Spinal cord (tissue), 4 donors: ENCODE data around the gene CETN2. TPM values are rescaled to one million over a fixed set of nuclear protein-coding genes. Genes with fewer than 3 reads are reported as not detected.

Experiments used
- polyA plus RNA-seq, 2 donors: library from polyadenylated mRNA; unstranded; fragments of 120-200 nt; gene quantifications; one replicate each; pipeline ENCODE4 v1.2.1, GENCODE V29; 2013; ENCODE audit not compliant: insufficient read length in 2 of 2
- total RNA-seq, 2 donors: library from RNA; depleted of rRNA in 1 of 2; stranded (reverse); fragments of 120-200 nt in 1 of 2; fragments of >200 nt in 1 of 2; gene quantifications; one replicate each; pipeline versions ENCODE4 v1.2.3 to v1.2.4, GENCODE V29; 2013 to 2014

Gene CETN2
- total and polyA plus RNA-seq, 4 donors, result 34.1 to 129 (median 88.3) TPM

Other genes starting within 250 kb of the CETN2 start
- 10 to 100 TPM in 1 of 2 donors, 1 to 10 TPM in 1; 6.4 to 25.4 TPM for gene GABRQ, start 192.9 kb downstream of the CETN2 start, total RNA-seq
- 10 to 100 TPM; 15.3 to 19.6 TPM for gene GABRQ, start 192.9 kb downstream of the CETN2 start, polyA plus RNA-seq
- not detected for gene MAGEA3, start 132.0 kb downstream of the CETN2 start, total RNA-seq
- not detected for gene MAGEA3, start 132.0 kb downstream of the CETN2 start, polyA plus RNA-seq
- not detected for gene CSAG2, start 121.5 kb downstream of the CETN2 start, total RNA-seq
- gene CSAG2, start 121.5 kb downstream of the CETN2 start, polyA plus RNA-seq, result not detected
- gene MAGEA2B, start 116.1 kb downstream of the CETN2 start, total RNA-seq, result not detected
- gene MAGEA2B, start 116.1 kb downstream of the CETN2 start, polyA plus RNA-seq, result not detected
- gene CSAG1, start 97.0 kb downstream of the CETN2 start, total RNA-seq, result under 1 TPM in 1 of 2 donors, not detected in 1; 0.33 TPM
- gene CSAG1, start 97.0 kb downstream of the CETN2 start, polyA plus RNA-seq, result not detected
- gene MAGEA12, start 97.0 kb downstream of the CETN2 start, total RNA-seq, result not detected
- under 1 TPM in 1 of 2 donors, not detected in 1; 0.12 TPM for gene MAGEA12, start 97.0 kb downstream of the CETN2 start, polyA plus RNA-seq
- gene MAGEA2, start 76.9 kb downstream of the CETN2 start, total RNA-seq, result not detected
- gene MAGEA2, start 76.9 kb downstream of the CETN2 start, polyA plus RNA-seq, result not detected
- gene CSAG3, start 71.5 kb downstream of the CETN2 start, total RNA-seq, result not detected
- gene CSAG3, start 71.5 kb downstream of the CETN2 start, polyA plus RNA-seq, result not detected
- not detected for gene MAGEA6, start 61.1 kb downstream of the CETN2 start, total RNA-seq
- not detected for gene MAGEA6, start 61.1 kb downstream of the CETN2 start, polyA plus RNA-seq
- 10 to 100 TPM; 18.0 to 19.1 TPM for gene NSDHL, start 306 bp upstream of the CETN2 start, total RNA-seq
- gene NSDHL, start 306 bp upstream of the CETN2 start, polyA plus RNA-seq, result 10 to 100 TPM; 38.4 to 49.5 TPM
- gene ZNF185, start 67.3 kb upstream of the CETN2 start, total RNA-seq, result 1 to 10 TPM; 3.7 to 8.9 TPM
- 1 to 10 TPM; 6.4 to 8.5 TPM for gene ZNF185, start 67.3 kb upstream of the CETN2 start, polyA plus RNA-seq
- gene PNMA5, start 163.4 kb upstream of the CETN2 start, total RNA-seq, result 1 to 10 TPM; 1.5 to 3.3 TPM
- 1 to 10 TPM; 4.9 to 6.6 TPM for gene PNMA5, start 163.4 kb upstream of the CETN2 start, polyA plus RNA-seq
- gene PNMA3, start 225.7 kb upstream of the CETN2 start, total RNA-seq, result 10 to 100 TPM; 15.8 to 24.8 TPM
- 10 to 100 TPM; 50.6 to 63.7 TPM for gene PNMA3, start 225.7 kb upstream of the CETN2 start, polyA plus RNA-seq
- gene PNMA6A, start 241.7 kb upstream of the CETN2 start, total RNA-seq, result 10 to 100 TPM; 16.3 to 21.0 TPM
- gene PNMA6A, start 241.7 kb upstream of the CETN2 start, polyA plus RNA-seq, result 10 to 100 TPM; 41.3 to 47.1 TPM